SKM-1 treated with dmso at 0.1 percent for 144 hours (cell line): Measurements from ENCODE around the gene CACNA1B.
"Not testable (repeated sequence)": the region's sequence is repeated elsewhere in the genome, so short reads cannot be mapped to it uniquely, and the experiment has no call there.

Experiments
- DNase-seq: peaks from one replicate; lab custom pipeline; 2025; ENCODE audit not compliant: unreplicated experiment; lab: John Stamatoyannopoulos, UW

Gene CACNA1B

GRCh38 chr9:138092057-138092456, 214.5 kb downstream of the CACNA1B start:
- not testable (repeated sequence) for DNase-seq

- no peak for DNase-seq
These were observed 216.4 kb downstream of the CACNA1B start for GRCh38 chr9:138094028-138094427.

GRCh38 chr9:138095813-138096518, 218.4 kb downstream of the CACNA1B start:
- no peak for DNase-seq

- DNase-seq, result no peak
These were observed 218.9 kb downstream of the CACNA1B start for GRCh38 chr9:138096519-138096845.

DNA sequence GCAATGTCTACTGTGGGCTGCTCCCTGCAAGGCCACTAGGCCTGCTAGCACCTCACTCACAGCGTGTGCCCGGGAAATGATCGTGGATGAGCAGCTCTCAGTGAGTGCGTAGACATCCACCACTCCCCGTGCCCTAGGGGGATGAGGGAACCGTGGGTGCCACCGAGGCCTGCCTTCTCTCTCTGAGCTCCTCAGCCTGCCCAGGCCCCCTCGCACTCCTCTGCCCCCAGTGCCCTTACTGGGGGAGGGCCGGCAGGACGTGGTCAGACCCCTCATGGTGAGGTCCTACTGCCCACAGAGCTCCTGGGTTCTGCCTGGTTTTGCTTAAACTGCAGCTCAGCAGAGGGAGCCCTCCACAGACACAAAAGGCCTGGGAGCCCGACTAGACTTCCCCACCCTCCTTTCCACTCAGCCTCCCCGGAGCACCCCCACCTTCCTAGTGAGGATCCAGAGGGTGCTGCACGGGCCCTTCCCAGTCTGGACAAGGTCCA, 220.0 kb downstream of the CACNA1B start:
- DNase-seq, result no peak

DNA sequence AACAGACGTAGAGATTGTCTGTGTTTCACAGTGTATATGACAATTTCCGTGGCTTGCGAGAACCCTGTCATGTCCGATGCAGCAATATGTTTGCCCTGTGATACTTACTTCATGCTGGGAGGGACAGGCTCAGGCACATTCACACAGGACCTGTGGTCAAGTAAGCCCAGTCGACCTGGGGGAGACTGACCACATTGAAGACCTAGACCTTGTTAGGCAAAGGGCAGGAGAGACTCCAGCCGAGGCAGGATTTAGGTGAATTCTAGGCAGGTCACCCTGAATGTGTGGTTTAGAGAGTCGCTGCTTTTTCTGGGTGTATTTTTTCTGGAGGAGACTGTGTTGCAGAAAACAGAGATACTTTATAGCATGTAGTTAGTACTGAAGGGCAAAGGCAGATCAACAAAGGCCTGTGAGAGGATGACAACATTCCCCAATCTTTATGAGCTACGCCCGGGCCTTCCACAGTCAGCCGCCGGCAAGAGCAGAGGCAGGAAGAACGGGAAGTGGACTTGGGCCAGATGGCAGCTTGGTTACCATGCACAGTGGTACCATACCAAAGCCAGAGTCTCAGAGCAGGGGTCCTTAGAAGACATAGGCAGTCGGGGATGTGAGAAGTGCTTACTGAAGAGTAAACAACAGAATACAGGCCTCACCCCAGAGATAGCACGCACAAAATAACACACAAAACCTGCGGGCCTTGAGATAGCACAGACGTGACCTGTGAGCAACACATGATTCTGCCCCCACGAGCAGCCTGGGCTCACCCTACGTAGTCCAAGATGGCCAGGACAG, 220.7 kb downstream of the CACNA1B start:
- no peak for DNase-seq

DNA sequence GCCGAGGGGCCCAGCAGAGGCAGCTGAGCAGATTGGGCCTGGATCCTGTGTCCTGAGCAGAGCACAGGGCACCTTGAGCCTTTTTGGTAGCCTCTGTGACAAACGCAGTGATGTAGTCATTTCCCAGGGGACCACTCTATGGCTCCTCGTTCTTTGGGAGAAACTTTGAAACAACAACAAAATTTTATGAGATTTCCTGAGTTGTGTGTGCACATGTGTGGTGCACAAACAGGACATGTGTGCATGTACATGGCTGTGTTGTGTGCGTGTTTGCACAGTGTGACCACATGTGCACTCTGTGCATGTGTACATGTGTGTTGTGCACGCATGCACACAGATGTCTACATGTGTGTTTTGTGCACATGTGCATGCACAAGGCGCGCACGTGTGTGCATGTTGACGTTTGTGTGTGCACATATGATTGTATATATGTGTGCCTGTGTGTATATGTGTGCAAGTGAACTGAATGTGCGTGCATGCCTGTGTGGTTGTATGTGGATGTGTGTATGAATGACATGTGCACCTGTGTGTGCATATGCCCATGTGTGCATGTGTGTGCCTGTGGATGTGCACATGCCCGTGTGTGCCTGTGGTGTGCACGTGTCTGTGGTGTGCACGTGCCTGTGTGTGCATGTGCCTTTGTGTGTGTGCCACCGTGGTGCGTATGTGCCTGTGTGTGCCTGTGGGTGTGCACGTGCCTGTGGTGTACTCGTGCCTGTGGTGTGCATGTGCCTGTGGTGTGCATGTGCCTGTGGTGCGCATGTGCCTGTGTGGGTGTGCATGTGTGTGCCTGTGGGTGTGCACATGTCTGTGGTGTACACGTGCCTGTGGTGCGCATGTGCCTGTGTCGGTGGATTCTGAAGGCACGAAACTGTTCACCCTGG, 221.6 kb downstream of the CACNA1B start:
- DNase-seq, result no peak

GRCh38 chr9:138099803-138100598, 222.4 kb downstream of the CACNA1B start:
- DNase-seq, result no peak

DNA sequence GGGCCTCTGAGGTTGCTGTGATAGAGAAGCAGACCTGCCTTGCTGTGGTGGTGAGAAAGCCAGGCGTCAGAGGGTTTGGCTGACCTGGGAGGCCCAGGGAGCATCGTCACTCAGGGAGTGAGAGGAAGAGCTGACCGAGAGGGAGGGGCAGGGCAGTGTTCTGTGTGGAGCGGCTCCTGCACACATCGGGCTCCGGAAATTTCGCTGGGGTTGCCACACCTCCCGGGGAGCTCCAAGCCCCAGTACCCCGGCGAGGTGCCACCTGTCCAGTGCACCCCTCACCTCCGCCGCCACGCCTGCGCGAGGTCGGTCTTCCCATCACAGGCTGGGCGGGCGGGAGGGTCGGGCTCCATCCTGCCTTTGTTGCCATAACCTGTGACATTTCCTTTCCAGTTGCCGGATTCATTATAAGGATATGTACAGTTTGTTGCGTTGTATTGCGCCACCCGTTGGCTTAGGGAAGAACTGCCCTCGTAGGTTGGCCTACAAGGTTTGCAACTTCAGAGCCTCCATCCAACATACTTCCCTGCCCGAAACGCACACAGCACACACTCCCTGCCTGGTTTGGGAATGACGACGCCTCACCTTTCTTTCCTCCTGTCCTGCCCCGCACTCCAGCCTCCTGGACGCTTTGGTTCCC, 223.2 kb downstream of the CACNA1B start:
- no peak for DNase-seq

DNA sequence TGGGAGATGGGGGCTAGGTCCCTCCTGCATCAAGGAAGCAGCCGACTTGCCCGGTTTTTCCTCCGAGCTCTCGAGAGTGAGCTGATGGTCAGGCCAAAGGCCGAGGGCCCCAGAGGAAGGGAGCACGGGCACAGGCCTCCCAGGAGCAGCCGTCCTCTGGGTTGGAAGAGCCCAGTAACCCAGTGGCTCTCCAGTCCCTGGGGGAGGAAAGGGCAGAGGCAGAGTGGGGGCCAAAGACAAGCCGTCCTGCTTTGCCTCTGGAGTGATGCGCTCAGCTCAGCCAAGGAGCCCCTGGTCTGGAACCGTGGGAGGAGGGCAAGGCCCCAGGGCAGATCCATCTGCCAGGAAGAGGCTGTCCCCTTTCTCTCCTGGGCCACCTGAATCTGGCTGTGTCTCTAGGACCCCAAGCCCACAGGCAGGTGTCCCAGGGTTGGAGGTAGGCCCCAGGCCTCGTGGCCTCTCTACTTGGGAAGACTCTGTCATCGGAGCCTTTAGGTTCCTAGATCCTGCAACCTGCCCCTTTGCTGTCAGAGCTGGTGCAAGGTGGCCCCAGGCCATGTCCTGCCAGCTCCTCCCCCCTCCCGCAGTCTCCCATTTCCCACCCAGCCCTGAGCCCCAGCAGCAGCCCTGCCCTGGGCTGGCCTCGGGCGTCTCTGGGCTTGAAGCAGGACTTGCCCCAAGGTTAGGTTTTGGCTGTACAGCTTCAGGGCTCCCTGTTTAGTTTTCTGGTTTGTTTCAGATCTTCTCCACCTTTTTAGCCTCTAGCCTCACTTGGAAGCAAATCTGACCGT, 224.1 kb downstream of the CACNA1B start:
- DNase-seq, result no peak

- no peak for DNase-seq
These were observed 224.9 kb downstream of the CACNA1B start for GRCh38 chr9:138102246-138103051.

- no peak for DNase-seq
These were observed 225.7 kb downstream of the CACNA1B start for GRCh38 chr9:138103111-138103848.

- DNase-seq, result no peak
These were observed 226.2 kb downstream of the CACNA1B start for GRCh38 chr9:138103849-138104206.

- no peak for DNase-seq
These were observed 226.9 kb downstream of the CACNA1B start for GRCh38 chr9:138104251-138105122.

- no peak for DNase-seq
These were observed 227.5 kb downstream of the CACNA1B start for GRCh38 chr9:138105123-138105415.

DNA sequence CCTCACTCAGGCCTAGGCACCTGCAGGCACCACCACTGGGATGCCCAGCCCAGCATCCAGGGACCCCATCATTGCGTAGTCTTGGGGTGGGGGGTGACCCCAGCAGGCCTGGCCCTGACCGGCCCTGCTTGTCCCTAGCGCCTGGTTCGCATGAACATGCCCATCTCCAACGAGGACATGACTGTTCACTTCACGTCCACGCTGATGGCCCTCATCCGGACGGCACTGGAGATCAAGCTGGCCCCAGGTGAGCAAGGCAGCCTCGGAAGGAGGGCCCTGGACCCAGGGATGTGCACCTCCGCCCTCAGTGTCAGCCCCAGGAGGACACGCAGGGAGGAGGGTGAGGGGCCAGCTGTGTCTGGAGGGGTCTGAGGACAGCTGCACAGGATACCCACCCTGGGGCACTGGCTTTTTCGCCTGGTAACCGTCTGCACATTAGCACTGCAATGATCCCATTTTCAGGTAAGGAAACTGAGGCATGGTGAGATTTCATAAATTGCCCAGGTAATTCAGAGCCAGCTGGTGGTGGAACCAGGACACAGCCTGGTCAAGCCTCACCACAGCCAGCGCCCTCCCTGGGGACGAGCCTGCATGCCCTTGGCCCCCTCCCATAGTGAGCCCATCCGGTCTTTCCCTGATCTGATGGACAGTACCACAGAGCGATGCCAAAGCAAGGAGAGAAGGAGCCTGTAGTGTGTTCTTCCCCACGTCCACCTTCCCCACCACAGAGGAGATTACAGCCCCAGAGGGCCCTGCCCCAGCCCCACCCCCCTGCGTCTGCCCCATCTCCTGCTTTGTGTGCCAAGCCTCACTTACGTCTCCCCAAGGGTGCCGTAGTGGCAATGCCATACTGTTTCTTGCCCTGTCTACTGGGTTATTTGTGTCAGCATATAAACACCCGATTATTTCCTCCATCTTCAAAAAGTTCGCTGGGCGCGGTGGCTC, 228.3 kb downstream of the CACNA1B start:
- DNase-seq, result no peak
